Measurements from ENCODE around the gene DOCK11.

DOCK11 gene

DNA sequence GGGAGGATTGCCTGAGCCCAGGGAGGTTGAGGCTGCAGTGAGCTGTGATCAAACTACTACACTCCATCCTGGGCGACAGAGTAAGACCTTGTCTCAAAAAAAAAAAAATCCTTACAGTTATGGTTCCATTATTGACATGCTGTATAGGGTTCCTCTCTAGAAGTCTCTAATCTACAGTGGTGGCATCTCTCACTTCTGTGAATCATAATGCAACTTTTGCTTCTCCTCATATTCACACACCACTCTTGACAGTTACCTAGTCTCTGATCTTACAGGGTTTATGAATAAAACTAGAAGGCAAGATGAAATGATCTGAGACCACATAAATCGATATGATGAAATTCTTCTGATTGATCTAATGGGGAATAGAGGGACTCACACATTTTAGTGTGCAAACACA, 40.6 kb downstream of the DOCK11 start:
- DNase-seq: no peak

- no peak for DNase-seq
These were observed 41.3 kb downstream of the DOCK11 start for GRCh38 chrX:118536687-118537461.

DNA sequence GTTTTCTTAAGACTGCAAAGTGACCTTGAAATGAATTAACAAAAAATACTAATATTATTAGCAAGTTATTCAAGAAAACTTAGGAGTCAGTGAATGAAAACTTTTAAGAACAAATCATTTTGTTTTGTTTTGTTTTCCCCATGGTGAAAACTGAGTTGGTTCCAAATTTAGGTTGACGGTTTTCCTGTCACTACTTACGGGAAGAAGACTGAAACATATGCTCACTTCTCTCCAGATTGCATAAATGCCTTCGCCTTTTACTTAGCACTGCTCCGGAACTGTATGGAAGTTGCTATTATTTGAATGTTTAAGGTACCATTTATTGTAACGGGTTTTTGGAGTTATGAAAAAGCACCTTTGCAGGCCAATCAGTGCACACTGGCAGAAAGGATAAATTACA, 42.8 kb downstream of the DOCK11 start:
- no peak for DNase-seq

GRCh38 chrX:118540342-118540741, 44.7 kb downstream of the DOCK11 start:
- no peak for DNase-seq

DNA sequence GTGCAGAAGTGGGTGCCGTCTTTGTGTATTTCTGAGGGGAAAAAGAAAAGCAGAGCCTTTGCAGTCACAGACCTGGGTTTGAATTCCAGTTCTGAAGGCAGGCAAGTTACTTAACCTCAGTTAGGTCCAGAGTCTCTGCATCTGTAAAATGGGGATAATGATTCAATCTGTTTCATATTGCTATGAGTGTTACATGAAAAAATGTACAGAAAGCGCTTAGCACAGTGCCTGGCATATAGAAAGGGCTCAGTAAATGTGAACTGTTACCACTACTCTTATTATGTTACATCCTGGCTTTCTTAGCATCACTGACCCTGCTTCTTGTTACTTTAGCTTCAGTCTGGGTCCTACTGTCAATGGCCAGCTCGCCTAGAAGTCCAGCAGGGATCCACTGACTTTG, 45.9 kb downstream of the DOCK11 start:
- DNase-seq: no peak

DNA sequence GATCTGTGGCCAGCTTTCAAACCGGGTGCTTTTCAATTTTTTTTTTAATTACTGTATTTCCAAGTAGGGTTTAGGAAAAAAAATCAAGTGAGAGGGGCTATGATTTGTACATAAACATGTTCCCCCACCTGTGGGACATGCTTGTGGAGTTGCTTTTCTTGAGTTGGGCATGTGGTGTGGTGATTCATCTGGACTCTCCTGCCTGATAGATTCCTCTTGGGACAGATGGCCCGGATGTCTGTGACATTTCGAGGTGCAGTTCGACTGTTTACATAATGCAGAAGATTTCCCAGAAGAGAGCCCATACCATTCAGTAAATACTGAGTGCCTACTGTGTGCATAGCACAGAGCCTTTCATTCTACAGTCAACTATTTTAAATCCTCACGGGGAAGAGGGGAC, 49.9 kb downstream of the DOCK11 start:
- no peak for DNase-seq

DNA sequence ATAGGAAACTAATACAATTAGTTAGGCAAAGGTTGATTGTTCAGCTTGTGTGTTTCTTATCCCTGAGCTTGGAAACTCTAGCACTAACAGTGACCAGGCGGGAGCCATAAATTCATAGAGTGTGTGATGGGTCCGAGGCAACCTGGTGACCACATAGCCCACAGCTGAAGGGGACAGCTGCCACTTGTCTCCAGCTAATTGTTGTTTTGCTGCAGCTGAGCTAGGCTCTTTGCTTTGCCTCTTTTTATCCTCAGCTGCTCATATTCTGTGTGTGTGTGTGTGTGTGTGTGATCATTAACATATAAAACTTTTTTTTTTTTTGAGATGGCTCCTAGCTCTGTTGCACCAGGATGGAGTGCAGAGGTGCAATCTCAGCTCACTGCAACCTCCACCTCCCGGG, 53.2 kb downstream of the DOCK11 start:
- no peak for DNase-seq

- DNase-seq: no peak
These were observed 55.2 kb downstream of the DOCK11 start for GRCh38 chrX:118550792-118551191.

GRCh38 chrX:118551426-118551825, 55.8 kb downstream of the DOCK11 start:
- no peak for DNase-seq

GRCh38 chrX:118552121-118552900, 56.7 kb downstream of the DOCK11 start:
- no peak for DNase-seq

DNA sequence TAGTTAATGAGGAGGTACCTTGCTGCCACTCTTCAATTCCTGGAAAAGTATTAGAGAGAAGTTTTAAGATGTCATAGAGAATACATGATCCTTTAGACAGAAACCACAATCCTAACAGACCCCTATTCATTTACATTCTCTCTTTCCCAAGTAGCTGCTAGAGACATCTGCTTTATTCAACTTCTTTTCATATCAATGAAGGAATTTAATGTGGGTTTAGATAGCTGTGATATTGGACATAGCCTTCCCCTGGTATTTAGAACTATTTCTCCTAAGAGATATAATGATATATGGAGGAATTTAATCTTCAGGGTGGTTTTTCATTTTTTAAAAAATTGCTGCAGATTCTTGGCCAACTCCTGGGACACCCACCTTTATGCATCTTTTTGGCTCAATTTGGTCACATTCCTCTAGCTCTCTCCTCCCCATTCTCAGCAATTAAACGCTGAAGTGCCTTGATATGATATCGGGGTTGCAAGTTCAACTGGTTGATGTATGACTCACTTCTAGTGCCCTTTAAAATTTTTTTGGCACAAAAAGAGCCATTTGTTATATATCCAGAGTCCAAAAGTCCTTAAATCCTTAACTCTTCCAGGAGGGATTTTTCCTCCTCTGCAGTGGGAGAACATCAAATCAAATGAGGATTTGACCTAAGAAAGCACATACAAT, 57.6 kb downstream of the DOCK11 start:
- DNase-seq: no peak

GRCh38 chrX:118554511-118554910, 58.9 kb downstream of the DOCK11 start:
- DNase-seq: no peak

DNA sequence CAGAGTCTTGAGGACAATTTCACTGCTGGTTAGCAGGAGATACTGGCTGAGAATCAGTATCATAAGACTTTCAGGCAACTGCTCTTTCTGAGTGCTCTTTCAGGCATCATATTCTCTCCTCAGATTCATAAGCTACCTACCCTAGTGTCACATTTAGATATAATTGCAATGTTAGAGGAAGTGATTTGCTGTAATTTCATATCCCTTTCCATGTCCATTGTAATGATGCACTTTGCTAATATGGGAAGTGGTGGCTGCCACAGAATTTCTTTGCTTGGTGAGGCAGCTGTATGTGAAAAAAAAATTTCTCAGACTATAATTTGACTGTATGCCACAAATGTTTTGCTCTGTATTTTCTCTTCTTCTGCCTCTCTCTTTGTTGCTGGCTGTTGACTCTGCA, 63.3 kb downstream of the DOCK11 start:
- DNase-seq: no peak

- DNase-seq: no peak
These were observed 64.9 kb downstream of the DOCK11 start for GRCh38 chrX:118560489-118560888.

DNA sequence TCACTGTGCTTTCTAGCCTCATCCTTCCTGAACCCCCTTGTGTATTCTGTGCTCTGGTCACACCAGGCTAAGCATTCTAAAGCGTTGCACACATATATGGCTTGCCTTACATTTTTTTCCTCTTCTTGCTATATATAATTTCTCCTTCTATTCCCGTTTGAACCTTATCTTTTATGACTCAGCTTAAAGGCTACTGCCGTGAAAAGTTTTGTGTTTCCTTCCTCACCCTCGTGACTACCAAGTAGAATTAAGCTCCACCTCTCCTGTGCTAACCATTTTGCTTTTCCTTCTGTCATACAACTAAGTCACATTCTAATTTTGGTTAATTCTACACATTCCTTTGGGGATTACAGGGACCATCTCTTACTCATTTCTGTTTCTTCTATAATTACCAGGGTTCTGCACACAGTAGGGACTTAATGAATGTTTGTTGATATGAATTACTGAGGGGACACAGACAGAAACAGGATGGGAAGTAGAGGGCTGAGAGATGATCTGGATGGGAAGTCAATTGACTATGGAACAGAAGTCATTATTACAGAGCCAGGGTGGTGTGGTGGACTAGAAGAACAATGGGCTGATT, 67.1 kb downstream of the DOCK11 start:
- DNase-seq: no peak

GRCh38 chrX:118564498-118564897, 68.9 kb downstream of the DOCK11 start:
- no peak for DNase-seq

- no peak for DNase-seq
These were observed 70.2 kb downstream of the DOCK11 start for GRCh38 chrX:118565853-118566252.

- DNase-seq: no peak
These were observed 70.7 kb downstream of the DOCK11 start for GRCh38 chrX:118566359-118566758.

DNA sequence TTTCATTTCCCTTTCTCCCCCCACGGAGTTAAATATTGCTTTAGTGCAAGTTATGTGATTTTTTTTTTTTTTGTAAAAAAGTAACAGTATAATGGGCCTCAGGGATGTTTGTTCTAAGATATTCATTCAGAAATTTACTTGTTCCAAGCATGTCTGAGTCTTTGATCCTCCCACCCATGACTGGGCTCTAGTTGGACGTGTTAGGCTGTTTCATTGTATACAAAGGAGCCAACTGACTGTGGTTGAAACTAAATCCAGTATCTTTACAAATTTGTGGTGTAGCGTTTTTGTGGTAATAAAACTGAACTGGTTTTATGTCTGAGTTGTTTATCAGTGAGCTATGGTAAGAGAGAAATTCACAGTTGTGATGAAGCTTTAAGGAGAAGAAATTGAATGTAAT, 74.1 kb downstream of the DOCK11 start:
- DNase-seq: no peak

- DNase-seq: no peak
These were observed 74.6 kb downstream of the DOCK11 start for GRCh38 chrX:118570209-118570608.

GRCh38 chrX:118571836-118572235, 76.2 kb downstream of the DOCK11 start:
- DNase-seq: no peak

GRCh38 chrX:118574666-118575065, 79.1 kb downstream of the DOCK11 start:
- DNase-seq: no peak

- DNase-seq: no peak
These were observed 81.4 kb downstream of the DOCK11 start for GRCh38 chrX:118577041-118577440.

DNA sequence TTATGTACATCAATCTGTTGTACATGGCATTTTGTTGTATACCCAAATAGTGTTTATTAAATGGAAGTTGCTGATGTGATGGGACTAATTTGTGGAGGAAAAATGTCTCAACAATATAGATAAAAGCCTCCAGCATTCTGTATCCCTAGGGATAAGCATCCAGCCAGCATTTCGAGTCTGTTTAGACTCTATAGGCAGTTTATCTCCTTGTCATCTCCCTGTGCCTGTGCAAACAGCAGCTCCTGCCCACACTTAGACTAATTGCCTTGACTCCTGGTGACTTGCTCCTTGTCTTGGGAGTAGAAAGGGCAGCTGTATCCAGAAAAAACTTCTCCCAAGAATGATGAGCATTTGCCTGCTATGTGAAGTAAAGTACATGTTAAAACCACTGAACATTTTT, 83.8 kb downstream of the DOCK11 start:
- DNase-seq: no peak
